AG09319 (cell line): ENCODE measurements around the gene E2F4.

Experiments used
- DNase-seq: peaks from one replicate; pipeline ENCODE4 v3.0.0-alpha.2; 2010; ENCODE audit warnings: low read depth; ENCODE audit errors: extremely low read depth
- CTCF ChIP-seq: IDR thresholded peaks from 2 replicates; pipeline ENCODE4 v1.5.1; 2011; ENCODE audit warnings: low read depth, mild to moderate bottlenecking, inconsistent platforms, low read length, moderate library complexity

Gene E2F4

DNA sequence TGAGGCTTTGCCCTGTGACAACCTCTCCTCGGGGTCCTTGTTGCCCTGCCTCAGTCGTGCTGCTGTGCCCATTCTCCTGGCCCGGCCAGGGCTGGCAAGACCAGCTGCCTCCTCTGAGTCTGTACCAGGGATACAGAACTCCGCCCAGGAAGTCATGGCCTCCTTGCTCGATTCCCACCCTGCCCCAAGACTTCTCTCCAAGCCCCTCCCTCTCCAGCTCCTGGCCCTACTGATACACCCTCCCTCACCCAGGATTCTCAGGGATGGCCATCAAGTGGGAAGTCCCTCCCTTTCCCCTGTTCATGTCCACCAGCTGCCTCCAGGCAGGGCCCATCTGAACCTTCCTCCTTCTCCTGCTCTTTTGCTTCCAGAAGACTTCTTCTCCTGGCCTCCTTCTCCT is 23.8 kb downstream of the E2F4 start:
- no peak for TF ChIP-seq CTCF
- no peak for DNase-seq

DNA sequence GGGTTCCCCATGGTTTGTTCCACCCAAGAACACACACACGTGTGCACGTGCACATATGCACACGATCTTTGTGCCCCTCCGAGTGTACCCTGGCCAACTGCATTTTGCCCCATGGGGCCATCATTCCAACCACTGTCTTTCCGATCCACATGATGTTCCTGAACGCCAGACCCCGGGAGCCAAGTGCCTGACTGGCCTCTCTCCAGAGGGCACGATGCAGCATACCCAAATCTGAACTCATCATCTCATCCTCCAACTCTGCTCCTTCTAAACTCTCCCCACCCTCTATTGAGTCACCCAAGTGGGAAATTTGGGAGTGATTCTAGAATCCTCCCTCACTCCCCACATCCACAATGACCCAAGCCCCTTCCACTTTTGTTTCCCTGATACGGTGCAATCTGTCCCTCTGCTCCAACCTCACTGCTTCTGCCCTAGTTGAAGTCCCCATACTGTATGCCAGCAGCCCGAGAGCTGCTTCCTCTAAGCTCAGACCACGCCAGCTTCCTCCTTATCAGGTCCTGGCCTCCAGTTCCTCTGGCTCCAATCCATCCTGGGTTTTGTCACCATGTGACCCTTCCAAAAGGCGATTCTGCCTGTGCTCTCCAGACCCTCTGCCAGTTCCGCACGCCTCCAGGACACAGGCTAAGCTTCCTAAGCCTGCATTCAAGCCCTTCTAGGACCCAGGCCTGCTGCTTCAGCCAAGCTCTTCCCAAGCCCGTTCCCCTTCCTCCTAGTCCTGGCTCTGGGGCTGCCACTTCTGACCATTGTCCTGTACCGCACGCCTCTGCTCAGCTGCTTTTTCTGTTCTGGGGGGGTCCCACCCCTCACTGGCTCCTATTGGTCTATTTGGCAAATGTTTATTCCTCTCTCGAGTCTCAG is 24.9 kb downstream of the E2F4 start:
- no peak for TF ChIP-seq CTCF
- no peak for DNase-seq

- no peak for TF ChIP-seq CTCF
- DNase-seq = no peak
These were observed 32.0 kb downstream of the E2F4 start for GRCh38 chr16:67223992-67224391.

- no peak for DNase-seq
- TF ChIP-seq CTCF = no peak
These were observed 34.4 kb downstream of the E2F4 start for GRCh38 chr16:67226295-67226803.

DNA sequence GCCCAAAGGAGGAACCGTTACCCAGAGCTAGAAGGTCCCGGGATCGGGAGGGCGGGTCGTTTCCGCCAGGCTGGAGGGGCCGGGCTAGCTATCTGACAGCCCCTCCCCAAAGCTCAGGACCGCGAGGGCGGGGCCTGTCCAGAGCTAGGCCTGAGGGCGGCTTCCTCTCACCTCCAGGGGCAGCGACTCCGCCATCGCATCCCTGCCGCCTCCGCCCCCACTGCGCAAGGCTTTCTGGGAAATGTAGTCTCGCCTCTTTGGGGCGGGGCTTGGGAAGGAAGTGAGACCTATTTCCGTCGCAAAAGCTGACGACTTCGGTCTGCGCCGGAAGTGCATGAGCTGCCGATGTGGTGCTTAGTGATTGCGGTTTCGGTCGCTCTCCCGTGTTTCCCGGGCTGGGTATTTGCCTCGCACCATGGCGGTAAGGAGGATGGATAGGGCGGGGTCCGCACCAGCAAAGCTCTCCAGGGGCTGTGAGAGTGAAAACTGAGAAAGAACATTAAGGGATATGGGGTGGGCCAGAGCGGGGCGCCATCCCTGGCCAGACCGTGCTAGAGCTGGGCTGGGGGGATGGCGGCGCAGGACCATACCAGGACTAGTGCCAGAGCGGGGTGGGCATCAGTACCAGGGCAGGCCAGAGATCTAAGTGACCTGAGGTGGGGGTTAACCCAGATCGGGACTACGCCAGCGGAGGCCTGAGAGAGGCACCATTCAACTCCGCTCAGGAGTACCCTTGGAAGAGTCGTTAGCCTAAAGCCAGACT is 35.0 kb downstream of the E2F4 start, which contains the start of gene TMEM208:
Gene TMEM208, plus strand, starts transcription at position 327 of the 763 bp plus-strand sequence. Its CDS starts 89 bp downstream, at position 416.
- peak; percentile 20 for TF ChIP-seq CTCF
- DNase-seq = peak; percentile 94

DNA sequence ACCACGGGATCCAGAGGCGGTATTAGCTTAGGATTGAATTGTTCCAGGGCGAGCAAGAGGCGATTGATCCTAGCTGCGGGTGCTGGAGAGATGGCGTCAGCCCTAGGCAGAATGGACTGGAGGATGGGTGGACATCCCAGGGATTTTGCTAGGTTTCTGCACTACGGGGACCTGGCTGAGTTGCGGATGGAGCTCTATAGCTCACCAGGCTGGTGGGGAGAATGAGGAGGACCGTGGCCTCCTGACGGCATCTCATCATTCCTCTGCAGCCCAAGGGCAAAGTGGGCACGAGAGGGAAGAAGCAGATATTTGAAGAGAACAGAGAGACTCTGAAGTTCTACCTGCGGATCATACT is 35.6 kb downstream of the E2F4 start:
- TF ChIP-seq CTCF = no peak
- DNase-seq = no peak
